Neural cell (in vitro differentiated cells): Measurements from ENCODE around the gene RPL31. TPM values are rescaled to one million over a fixed set of nuclear protein-coding genes. Genes with fewer than 3 reads are reported as not detected.

Experiments used
- polyA plus RNA-seq: library from polyadenylated mRNA; depleted of rRNA; stranded (reverse); fragments of >200 nt; gene quantifications from 2 replicates; pipeline ENCODE4 v1.2.3, GENCODE V29; 2014

The RPL31 gene
- polyA plus RNA-seq, 1 donor from 2014 or later: 1,555 TPM

Other genes starting within 250 kb of the RPL31 start
- 2.1 and 3.2 TPM in 2 replicates for gene NPAS2, start 182.2 kb upstream of the RPL31 start, polyA plus RNA-seq
- gene TBC1D8, start 149.1 kb downstream of the RPL31 start, polyA plus RNA-seq: 3.6 and 5.3 TPM in 2 replicates